ENCODE results near the gene PSME3IP1.

The PSME3IP1 gene

DNA sequence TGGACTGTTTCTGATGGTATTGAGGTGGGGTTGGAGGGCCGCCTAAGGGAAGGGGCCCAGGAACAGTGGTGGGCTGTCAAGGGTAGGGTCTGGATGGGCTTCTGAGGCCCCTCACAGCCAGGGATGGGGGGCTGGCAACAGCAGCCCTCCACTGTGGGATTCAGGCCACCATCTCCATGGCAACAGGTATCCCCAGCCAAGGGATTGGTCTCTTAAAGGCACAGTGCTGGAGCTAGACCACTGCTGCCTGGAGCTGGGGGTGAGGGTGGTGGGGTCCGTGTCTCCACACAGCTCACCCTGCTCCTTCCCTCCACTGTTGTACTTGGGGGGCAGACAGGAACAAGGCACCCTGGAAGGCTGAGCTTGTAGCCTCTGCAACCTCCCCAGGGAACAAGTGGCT is 41.8 kb downstream of the PSME3IP1 start:
- no peak for DNase-seq (ENCODE audit: low spot score)

DNA sequence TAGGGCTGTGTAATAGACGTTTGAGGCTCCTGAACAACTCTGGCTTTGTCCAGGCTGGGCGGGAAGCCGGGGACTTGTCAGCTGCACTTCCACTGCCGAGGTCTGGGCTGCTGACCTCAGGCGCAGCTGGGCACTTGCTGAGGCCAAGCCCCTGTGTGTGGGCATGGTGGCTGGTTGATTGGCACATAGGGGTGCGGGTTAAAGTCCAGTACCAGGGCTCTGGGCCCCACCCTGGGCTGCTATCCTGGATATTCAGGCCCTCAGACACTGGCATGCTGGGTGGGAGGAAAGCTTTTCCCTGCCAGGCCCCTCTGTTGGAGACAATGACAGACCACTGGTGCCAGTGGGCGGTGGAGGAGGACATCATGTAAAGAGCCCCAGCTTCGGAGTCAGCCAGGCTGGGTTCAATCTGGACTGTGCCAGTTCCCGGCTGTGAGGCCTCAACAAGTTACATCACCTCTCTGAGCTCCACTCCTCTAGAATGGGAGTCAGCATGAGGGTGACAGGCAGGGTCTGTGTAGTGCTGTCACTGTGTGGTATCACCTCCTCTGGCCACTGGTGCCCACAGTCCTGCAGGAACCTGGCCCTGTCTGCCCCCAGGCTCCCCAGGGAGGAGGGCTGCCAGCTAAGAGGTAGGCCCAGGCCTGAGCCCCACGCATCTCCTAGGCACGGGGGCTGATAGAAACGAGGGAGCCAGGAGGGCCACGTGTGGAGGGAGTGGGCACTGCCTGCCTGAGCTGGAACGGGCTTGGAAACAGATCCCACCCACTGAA is 42.5 kb downstream of the PSME3IP1 start:
- DNase-seq (ENCODE audit: low spot score), result no peak

DNA sequence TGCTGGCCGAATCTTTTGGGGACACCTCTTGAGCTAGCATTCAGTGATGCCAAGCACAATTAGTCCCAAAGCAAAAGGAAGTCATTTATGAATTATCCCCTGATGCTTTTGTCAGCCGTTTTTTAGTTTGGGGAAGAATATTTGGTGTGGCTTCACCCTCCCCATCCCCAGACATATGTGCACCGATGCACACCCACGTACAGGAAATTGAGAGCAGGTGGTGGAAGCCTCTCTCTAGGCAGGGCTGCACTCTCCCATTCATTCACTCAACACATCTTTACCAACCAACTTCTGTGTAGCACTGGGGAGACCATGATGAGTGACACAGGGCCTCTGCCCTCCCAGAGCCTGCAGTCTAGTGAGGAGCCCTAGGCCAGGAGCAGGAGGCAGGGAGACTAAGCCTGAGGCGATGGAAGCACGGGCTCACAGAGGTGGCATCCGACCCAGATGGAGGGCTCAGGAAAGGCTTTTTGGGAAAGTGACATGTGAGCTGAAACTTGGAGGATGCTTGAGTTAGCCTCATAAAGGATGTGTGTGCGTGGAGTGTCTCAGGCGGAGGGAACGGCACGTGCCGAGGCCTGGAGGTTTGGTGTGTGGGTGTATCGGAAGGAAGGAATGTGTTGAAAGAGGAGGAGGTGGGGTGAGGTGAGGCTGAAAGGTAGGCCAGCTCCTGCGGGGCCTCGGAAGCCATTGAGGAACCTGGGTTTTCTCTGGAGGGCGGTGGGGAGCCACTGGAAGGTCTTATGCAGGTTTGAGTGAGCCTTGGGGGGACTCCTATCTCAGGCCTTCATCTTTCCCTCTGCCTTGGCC is 43.8 kb downstream of the PSME3IP1 start:
- DNase-seq (ENCODE audit: low spot score), result peak; percentile 27

DNA sequence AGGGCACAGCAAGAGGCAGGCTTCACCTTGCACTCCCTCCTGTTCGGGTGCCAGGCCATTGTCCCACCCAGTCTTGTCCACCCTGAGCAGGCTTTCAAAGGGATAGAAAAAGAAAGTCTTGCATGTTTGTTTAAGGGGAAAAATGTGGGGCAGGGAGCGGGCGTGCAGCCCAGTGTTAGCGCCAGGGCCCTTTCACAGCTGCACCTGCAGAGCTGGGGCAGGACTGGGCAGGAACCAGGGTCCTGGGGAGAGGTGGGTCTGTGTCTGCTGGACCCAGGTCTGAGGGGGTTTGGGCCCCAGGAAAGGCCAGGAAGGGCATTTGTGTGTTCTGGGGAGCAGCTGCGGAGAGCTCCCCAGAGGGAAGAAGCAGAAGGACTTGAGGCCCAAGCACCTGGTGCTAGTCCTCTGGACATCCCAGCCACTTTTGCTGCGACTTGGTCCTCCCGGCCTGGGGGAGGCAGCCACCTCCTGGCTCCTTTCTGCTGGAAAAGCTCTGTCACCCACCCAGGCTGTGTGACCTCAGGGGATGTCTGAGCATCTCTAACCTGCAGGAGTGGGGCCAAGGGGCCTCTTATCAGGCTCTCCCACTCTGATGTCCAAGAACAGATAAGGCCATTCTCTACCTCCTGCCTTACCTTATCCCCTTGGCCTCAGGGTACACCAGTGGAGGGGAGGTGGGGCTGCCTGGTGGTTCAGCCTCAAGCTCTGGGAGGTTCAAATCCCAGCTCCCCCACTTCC is 44.7 kb downstream of the PSME3IP1 start:
- DNase-seq (ENCODE audit: low spot score), result no peak

DNA sequence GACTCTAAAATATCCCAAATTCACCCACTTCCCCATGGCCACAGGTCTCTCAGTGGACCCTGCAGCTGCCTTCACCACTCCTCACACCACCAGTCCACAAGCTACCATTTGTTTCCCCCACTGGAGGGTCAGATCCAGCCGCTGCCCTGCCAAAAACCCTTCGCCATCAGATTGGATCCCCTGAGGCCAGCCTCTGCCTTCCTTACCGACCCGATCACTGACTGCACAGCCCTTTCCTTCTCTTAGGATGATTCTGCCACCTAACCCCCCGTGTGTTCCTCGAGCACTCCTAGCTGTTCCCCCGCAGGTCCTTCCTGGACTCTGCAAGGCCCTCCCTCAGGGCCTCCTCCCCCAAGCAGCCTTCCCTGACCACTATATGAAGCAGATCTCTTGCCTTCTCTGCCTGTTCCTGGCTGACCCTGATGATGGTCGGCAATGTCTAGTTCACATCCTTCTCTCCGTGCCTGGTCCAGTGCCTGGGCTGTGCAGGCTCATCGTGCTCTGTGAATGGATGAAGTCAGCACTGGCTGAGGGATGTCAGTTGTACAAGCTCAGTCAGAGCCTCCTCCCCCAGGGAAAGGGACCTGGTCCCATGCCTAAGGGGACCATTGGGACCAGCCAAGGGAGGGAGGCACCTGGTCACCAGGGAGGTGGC is 47.4 kb downstream of the PSME3IP1 start:
- DNase-seq (ENCODE audit: low spot score), result no peak

DNA sequence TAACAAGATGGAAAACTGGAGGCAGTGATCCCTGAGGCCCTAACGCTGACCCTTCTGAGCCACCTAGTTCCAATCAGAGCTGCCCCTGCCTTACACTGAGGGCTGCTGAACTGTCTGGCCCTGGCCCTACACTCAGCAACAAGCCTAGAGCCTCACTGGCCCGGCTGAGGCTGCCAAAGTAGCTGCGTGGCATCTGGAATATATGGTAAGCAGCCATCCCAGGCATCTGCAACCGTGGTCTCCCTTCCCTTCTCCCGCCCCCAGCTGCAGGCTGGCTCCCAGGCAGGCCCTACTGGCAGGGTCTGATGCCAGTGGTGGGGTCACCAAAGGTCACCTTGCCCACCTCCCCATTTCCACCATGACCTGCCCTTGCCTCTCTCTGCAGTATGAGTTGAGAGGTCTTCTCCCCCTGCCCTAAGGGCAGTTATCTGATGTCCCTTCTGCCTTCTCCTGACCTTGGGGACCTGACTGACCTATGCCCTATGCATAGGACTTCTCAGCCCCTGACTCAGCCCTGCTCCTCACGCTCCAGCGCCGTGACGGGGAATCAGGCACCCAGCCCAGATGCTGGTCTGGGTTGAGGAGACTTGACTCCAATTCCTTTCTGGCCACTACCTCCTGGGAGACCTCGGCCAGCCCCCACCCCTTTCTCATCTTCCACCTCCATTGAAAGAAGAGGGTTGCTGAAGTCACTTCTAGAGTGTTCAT is 48.1 kb downstream of the PSME3IP1 start:
- no peak for DNase-seq (ENCODE audit: low spot score)

DNA sequence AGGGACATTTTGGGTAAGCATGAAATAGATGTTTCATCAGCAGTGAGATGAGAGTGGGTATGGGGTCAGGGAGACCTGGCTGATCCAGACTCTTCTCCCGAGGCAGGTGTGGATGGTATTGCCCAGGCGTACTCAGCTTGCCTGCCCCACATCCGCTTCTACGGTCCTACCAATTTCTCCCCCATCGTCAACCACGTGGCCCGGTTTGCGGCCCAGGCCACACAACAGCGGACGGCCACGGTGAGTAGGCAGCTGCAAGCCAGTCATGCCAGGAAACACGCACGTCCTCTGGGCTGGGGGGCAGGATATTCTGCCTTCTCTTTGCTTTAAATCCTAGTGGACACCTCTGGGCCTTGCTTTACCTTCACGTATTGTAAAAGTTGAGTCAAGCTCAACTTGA is 48.8 kb downstream of the PSME3IP1 start:
- DNase-seq (ENCODE audit: low spot score), result no peak

DNA sequence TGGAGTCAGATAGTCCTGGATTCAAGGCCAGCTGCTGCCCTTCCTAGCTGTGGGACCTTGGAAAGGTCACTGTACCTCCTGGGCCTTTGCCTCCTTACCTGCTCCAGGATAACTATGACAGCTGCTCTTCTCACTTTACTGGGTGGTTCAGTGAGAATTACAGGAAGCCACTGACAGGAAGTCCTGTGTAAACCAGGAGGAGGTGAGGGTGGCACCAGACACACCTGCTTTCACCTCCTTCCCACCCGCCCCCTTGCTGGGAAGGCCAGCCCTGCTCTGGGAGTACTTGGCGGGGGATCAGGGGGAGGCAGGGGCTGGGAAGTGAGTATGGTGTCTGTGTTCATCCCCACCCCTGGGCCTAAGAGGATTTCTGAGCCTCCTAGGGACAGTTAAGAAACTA is 50.9 kb downstream of the PSME3IP1 start:
- DNase-seq (ENCODE audit: low spot score), result peak; percentile 54

DNA sequence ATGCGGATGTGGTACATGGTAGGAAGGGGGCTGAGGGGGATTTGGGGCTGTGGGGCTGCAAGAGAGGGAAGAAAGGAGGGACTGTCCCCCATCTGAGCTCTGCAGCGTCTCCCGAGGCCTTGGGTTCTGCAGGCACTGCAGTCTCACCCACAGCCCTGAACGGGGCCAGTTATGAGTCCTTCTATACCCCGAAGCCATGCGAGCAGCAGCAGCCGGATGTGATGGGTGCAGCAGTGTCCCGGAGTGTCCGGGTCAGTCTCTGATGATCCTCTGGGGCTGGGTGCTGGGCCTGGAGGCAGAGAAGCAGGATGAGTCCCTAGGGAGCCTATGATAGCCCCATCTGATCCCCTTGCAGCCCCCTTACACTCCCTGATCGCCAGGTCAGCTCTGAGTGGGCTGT is 52.0 kb downstream of the PSME3IP1 start:
- peak; percentile 13 for DNase-seq (ENCODE audit: low spot score)

DNA sequence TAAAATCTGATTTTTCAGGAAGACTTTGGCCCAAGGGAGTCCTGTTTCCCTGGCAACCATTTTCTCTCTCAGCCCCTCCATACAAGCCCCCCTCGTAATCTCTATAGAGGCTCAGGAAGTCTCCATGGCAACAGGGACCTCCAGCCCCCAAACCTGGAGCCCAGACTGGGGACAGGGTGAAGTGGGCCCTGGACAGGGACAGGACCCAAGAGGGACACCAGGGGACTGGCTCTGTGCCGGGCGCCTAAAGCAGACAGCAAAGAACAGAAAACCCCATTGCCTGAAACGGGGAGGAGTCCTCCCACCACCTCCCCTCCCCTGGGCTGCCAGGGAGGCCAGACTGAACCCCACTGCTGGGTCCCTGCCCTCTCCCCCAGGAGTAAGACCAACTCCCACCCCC is 52.8 kb downstream of the PSME3IP1 start:
- no peak for DNase-seq (ENCODE audit: low spot score)

DNA sequence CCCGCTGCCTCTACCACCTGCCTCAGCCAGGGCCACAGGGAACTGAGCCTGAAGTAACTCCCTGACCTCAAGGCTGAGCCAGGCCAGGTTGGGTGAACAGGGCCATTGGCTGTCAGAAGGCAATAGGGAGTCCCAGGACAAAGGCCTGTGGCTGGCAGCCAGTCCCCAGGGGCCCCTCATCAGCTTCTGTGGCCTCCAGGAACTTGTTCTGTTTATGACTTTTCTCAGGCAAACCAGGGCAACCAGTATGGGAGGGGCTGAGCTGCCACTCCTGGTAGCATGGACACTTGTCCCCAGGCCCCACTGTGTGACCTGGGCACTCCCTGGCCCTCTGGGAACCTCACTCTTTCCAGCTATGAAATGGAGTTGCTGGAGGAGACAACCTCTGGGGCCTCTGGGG is 53.4 kb downstream of the PSME3IP1 start:
- DNase-seq (ENCODE audit: low spot score), result no peak

DNA sequence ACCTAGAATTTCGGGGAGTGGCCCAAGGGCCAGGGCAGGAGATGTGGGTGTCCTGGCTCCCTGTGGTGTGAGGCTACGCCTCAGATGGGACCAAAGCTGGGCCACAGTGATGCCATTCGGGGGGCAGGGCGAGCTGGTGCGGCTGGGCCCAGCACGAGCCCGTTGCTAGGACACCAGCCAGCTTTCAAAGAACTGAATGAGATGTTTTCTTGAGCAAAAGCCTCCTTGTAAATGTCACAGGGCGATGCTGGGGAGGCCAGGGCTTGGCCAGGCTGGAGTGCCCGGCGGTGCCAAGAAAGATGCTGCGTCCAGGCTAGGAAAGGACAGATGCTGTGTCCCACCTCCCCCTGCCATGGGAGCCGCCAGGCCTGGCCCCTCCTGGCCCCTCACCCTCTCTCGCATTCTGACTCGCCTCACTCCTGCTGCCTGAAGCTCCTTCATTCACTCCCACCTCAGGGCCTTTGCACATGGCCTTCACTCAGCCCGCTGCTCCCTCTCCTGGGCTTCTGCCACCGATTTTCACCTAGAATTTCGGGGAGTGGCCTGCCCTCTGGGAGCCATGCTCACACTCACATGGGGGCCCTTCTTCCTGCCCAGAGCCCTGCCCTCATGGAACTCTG is 54.4 kb downstream of the PSME3IP1 start:
- DNase-seq (ENCODE audit: low spot score), result no peak

DNA sequence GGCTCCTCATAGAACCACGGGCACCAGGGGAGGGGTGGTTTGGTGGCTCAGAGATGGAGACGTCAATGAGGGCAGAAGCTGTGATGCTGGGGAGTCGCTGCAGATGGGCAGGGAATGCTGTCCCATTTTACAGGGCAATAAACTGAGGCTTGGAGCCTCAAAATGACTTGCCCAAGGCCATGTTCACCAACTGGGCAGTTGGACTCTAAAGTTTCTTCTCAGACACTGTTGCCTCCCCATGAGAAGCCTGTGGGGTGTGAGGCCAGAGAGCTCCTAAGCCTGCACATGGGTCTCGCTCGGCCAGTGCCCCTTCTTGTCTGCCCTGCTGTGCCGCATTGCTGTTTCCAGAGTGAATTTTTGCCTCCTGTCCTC is 54.9 kb downstream of the PSME3IP1 start:
- no peak for DNase-seq (ENCODE audit: low spot score)

DNA sequence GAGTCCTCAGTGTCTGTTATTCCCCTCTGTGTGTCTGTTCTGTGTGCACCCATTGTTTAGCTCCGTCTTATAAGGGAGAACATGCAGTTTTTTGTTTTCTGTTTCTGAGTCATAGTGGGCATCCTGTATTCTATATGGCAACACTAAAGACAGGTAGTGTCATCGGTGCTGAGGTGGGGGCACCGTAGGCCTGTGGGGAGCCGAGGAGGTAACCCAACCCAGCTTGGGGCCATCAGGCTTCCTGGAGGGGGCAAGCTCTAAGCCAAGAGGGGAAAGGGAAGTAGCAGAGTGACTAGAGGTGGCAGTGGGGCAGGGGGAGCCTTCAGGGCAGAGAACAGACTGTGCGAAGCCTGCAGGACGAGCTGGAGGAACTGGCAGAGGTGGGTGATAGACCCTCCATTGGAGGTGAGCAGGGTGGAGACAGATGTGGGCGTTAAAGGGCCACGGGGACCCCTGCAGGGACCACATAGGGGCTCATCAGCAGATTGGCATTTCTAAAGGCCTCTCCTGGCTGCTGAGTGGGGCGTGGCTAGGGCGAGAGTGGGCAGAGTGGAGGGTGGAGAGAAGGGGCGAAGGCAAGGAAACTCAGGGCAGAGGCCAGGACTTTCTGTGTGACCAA is 57.0 kb downstream of the PSME3IP1 start:
- DNase-seq (ENCODE audit: low spot score), result peak; percentile 65

DNA sequence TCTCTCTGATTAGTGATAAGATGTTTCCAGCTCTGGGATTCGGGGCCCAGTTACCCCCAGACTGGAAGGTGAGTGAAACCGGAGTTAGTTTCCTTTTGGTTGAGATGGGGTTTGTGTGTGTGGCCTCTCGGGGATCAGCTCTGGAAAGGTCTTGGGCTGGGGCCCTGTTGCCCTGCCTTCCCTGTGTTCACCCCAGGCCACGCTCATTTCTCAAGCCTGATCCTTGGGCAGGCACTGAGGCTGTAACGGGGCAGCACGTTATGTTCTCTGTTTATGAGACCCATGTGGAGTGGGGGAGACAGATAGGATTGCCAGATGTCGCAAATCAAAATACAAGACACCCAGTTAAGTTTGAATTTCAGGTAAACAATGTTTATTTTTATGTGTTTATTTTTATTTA is 58.0 kb downstream of the PSME3IP1 start:
- no peak for DNase-seq (ENCODE audit: low spot score)

DNA sequence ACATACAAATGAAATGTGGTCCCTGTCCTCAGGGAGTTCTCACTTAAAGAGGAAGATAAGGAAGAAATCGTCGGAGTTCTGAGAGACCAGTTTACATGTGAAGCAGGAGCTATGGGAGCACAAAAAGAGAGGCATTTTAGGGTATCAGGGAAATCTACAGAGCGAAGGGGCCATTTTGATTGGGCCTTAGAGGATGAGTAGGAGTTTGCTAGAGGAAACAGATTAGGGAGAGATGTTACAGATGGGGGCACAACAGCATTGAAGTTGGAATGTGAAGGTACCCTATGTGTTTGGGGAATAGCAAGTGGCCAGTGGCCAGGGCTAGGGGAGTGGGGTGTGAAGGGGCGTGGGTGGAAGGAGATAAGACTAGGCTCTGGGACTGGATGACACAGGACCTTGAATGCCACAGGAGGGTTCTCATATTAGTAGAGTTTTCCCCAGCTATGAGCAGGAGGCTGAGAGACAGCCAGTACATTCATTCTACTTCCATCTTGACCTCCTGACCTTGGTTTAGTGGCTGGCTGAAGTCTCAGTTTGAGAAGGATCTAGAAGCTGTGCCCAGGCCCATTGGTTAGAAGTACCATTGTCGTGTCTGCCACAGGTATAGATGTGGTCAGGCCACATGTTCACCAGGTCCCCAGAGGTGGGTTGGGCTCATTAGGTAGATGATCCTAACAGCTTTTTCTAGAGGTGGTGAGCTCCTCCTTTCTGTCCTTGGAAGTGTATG is 58.6 kb downstream of the PSME3IP1 start:
- DNase-seq (ENCODE audit: low spot score), result no peak

DNA sequence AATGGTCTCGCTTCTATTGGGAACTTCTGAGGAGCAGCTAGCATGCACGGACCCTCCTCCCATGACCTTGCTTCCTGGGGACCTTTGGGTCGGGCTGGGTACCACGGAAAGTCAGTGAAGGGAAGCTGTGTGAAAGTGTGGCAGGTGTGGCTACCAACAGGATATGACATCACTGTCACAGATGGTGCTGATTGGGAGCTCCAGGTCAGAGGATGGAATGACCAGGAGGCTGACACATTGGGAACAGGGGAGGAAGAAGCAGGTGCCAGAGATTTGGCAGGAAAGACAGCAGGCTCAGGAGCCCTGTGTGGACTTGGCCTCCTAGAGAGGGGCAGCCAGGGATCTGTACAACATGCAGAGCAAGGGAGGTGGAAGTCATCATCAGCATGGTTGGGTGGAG is 59.4 kb downstream of the PSME3IP1 start:
- no peak for DNase-seq (ENCODE audit: low spot score)

DNA sequence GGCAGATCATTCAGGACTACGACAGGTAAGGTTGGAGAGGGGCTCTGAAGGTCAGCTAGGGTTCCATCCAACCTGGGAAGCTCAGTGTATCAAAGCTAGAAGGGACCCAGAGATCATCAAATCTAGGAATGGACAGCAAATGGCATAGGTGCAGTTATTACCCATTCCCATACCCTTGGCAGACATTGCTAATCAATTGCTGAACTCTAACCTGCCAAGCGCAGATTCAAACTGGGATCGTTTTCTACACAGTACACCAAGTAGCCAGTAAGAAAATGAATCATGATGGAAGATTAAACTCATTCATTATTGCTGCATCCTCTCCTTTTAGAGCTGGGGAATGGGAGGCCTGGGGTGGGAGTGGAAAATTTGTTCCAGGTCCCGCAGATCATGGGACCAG is 59.9 kb downstream of the PSME3IP1 start:
- no peak for DNase-seq (ENCODE audit: low spot score)

DNA sequence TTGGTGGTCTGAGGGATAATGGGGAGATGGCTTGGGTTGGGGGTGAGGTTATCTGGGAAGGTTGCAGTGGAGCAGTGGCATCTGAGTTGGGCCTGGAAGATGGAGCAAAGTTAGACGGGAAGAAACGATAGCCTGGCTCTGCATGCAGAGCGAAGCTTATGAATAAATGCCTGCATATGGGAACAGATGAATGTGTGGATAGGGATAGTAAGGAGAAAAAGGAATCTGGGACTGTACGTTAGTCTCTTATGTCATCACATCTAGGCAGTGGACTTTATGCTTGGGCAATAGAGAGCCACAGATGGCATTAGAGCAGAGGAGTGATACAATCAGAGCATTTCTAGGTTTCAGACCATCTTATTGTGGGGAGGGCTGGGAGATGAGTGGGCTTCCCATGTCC is 60.5 kb downstream of the PSME3IP1 start:
- DNase-seq (ENCODE audit: low spot score), result no peak

All from CD4-positive, alpha-beta T cell treated with Interleukin-2 at 100 ng/mL for 4 hours (primary cell).